CD4-positive, alpha-beta T cell treated with Interleukin-15 for 1 hour (primary cell): ENCODE data around the gene ZNF540.
"Not testable (repeated sequence)": the region's sequence is repeated elsewhere in the genome, so short reads cannot be mapped to it uniquely, and the experiment has no call there.

Experiments used
- DNase-seq: peaks from one replicate; pipeline ENCODE4 v3.0.0-alpha.2; 2020

ZNF540 gene

GRCh38 chr19:37594304-37594981, at the start of gene ZNF540, which contains the start of gene ZNF571:
Gene ZNF540, plus strand, starts transcription at chr19:37594876. Its CDS starts 3,572 bp downstream, at chr19:37598448.
Gene ZNF571, minus strand, starts transcription at chr19:37594792. Its CDS starts 8,116 bp downstream, at chr19:37586676.
- DNase-seq: peak; percentile 93

GRCh38 chr19:37551129-37551993, 43.3 kb upstream of the ZNF540 start:
- peak; percentile 77 for DNase-seq

- DNase-seq: no peak
Observed at GRCh38 chr19:37563518-37563917, 31.2 kb upstream of the ZNF540 start.

GRCh38 chr19:37564624-37565369, 29.9 kb upstream of the ZNF540 start:
- no peak for DNase-seq

GRCh38 chr19:37565370-37565669, 29.4 kb upstream of the ZNF540 start:
- DNase-seq: no peak

- DNase-seq: no peak
Observed at GRCh38 chr19:37572203-37572602, 22.5 kb upstream of the ZNF540 start.

GRCh38 chr19:37583340-37583739, 11.3 kb upstream of the ZNF540 start:
- no peak for DNase-seq

GRCh38 chr19:37593996-37594303, 726 bp upstream of the ZNF540 start:
- no peak for DNase-seq

GRCh38 chr19:37594982-37595382, 306 bp downstream of the ZNF540 start:
- DNase-seq: peak; percentile 81

GRCh38 chr19:37635076-37636056, 40.7 kb downstream of the ZNF540 start:
- no peak for DNase-seq

- no peak for DNase-seq
Observed at GRCh38 chr19:37654118-37654517, 59.4 kb downstream of the ZNF540 start.

GRCh38 chr19:37654629-37655300, 60.1 kb downstream of the ZNF540 start:
- DNase-seq: peak; percentile 17

- peak; percentile 71 for DNase-seq
Observed at GRCh38 chr19:37655301-37655688, 60.6 kb downstream of the ZNF540 start, which contains the start of gene ZFP30. Gene ZFP30, minus strand, starts transcription at chr19:37655465. Its CDS starts 7,643 bp downstream, at chr19:37647822.

- peak; percentile 81 for DNase-seq
Observed at GRCh38 chr19:37655689-37656371, 61.2 kb downstream of the ZNF540 start.

- DNase-seq: not testable (repeated sequence)
Observed at GRCh38 chr19:37657157-37657556, 62.5 kb downstream of the ZNF540 start.
